ENCODE data around the gene ZFHX2.

The ZFHX2 gene

DNA sequence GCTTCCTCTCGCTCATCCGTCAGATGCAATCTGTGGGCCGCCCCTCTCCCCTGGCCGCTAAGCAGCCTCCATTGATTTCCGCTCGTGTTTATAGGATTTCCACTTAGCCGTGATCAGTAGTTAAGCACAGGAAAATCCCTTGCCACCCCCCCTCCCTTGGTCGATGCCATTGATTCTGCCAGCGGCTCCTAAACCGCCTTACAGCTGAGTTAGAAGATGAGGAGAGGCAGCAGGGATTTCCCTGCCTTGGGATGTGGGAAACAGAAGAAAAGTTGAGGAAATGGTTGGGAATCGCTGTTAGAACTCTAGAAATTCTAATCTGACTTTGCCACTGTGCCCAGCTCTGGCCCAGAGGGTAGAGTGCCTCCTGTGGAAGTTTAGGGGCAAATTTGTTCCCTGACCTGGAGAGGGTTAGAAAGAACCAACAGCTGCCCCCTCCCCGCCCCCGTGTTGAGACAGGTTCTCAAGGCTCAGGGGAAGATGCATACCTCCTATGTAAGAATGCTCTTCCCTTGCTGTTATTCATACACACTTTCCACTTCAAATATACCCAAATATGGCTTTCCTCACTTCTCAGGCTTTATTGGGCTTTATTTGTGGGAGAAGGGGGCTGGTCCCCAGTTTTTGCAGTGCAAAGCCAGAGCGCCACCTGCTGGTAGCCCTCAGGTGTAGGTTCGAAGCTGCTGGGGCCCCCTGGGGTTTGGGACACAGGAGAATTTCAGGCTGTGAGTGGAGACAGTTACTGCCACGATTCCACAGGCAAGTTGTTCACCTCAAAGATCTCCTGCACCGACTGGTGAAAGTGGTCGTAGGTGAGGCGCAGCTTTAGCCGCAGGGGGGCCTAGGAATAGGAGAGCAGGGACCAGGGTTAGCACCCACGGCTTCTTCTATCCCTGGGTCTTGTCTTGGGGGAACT, 7.7 kb upstream of the ZFHX2 start:
- peak; percentile 77 to 79 for DNase-seq

GRCh38 chr14:23558346-23559009, 6.9 kb upstream of the ZFHX2 start:
- no peak for DNase-seq

DNA sequence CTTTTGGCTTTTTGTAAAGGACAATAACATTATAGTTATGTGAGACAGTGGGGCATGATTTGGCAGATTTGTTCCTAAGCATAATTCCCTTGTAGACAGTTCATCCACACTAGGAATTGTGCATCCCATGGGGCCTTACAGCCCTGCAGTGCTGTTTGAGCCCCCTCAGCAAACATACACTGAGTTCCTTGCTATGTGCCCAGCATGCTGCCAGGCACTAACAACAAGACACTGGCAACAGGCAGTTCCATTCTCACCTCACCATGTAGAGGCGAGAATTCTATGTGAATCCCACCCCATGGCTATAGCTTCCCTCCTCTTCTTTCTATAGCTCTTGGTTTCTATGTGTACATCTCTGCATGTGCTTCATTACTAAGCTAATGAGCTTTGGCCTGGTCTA, 6.4 kb upstream of the ZFHX2 start:
- DNase-seq: no peak

DNA sequence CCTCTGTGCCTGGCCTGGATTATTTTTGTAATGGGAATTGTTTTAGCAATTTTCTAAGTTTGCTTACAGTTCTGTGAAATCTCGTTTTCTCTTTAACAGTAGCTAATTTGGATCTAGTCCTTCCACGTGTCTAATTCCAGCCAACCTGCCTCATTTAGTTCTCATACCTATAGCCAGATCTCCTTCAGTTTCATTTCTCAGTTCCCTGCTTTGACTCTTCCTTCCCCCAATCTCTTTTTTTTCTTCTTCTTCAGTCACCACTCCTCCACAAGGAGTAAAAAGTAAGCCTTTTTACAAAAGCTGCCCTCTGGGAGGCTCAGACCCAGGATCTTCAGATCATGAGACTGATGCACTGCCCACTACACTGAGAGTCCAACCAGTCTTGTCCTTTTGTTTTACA, 6.0 kb upstream of the ZFHX2 start:
- DNase-seq: no peak

DNA sequence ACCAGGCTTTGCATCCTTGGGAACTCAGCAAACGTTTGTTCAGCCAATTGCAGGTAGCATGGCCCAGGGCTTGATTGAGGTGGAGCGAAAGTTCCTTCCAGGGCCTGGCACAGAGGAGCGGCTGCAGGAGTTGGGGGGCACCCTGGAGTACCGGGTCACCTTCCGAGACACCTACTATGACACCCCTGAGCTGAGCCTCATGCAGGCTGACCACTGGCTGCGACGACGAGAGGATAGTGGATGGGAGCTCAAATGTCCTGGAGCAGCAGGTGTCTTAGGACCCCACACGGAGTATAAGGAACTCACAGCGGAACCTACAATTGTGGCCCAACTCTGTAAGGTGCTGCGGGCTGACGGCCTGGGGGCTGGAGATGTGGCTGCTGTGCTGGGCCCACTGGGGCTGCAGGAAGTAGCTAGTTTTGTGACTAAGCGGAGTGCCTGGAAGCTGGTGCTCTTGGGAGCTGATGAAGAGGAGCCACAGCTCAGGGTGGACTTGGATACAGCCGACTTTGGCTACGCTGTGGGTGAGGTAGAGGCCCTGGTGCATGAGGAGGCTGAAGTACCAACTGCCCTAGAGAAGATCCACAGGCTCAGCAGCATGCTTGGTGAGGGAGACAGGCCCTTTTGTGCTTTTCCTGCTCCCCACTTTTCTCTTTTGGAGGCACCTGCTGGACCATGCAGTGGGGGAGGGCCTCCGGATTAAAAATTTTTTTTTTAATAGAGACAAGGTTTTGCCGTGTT, 5.3 kb upstream of the ZFHX2 start:
- DNase-seq: no peak

DNA sequence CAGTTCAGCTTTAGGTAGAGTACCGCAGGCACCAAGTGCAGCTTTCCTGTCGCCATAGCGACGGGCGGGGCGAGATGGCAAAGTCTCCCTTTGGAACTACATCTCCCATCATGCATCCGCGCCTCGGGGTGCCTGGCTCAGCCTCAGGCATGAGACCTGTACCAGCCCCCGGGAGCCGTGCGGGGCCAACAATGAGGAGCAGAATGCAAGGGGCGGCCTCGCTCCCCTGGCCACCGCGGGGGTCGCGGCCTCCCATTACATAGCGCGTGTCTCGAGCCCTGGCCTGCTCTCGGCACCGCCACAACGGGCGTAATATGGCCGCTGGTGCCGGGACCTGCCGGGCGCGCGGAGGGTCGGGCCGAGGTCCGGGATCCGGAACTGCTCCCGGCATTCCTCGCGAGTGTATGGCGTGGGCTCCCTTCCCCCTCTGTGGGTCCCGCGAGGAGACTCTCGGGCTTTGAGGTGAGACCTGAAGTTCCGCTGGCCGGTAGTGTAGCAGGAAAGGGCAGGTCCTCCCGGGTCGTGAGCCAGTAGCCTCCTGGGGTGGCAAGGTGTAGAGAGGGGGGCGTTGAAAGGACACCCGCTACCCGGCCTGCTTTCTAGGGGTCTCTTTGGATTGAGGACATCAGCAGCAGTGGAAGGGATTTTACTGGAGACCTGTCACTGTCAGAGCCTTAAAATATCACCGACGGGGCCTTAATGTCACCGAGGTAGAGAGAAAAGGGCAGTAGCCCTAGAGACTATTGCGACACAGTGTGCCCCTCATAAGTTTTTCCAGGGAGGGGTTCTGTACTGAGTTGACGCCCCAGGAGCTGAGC, 4.5 kb upstream of the ZFHX2 start, which contains the start of gene THTPA:
THTPA (plus strand) TSS at position 390 of the 818 bp plus-strand sequence. CDS start 487 bp downstream, outside the sequence.
- DNase-seq: peak; percentile 94 to 95

DNA sequence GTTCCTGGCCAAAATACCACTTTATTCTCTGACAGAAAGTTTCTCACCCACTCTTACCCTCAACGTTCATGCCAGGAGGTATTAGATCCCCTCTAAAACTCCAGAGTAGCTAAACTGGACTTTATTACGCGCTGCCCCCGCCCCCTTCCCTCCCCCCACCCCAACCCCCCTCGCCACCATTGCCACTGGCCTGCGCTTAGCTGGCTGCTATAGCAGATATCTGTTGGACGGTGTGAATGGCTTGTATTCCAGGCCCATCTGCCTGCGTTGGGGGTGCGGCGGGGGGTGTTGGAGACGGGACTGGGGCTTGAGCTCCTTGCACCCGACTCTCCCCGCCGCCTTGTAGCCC, 3.9 kb upstream of the ZFHX2 start:
- no peak for DNase-seq

- peak in 1 of 2 experiments; percentile 21 for DNase-seq
These were observed 726 bp downstream of the ZFHX2 start for GRCh38 chr14:23550812-23551265.

DNA sequence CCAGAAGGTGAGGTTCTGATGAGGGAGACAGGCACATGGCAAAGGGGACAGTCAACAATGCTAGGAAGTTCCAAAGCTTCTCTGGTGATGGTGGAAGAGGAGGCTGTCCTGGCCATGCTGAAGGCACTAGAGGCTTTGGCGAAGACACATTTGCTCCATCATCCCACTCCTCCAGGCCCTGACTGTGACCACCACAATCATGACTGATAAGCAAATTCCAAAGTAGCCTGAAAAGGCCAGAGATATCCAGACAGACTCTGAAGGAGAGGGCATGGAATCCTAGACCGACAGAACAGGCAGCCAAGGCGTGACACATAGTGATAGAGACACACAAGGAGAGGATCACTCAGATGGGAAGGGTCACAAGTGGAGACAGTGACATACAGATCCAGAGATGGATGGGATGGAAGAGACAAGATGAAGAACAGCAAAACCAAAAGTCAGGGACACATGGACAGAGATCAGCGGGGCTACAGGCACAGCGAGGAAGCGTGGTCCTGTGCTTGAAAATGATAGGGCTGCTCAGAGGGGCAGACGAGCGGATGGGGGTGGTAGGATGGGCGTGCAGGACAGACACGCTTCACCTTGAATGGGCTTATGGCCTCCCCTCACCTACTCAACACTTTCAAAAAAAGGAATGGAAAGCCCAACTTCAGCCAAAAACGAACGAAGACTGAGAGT, 1.3 kb downstream of the ZFHX2 start:
- DNase-seq: no peak

GRCh38 chr14:23548351-23549318, 2.9 kb downstream of the ZFHX2 start:
- DNase-seq: no peak

DNA sequence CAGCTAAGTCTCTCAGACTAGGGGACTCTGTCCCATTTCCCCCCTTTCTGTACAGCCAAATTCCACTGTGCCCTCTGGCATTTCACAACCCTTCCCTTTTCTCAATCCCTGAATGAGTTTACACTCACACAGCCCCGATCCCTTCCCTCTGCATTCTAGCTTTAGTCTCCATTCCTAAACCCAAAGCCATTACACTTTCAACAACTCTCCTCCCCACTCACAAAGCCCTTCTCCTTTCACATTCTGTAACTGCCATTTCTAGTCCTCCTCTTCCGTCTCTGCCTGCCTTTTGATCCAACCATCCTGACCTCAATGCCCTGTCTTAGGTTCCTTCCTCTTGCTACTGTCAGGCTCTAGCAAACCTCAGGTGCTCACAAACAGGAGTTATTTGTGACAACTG, 3.6 kb downstream of the ZFHX2 start:
- DNase-seq: no peak

GRCh38 chr14:23546450-23547035, 5.0 kb downstream of the ZFHX2 start:
- DNase-seq: no peak

DNA sequence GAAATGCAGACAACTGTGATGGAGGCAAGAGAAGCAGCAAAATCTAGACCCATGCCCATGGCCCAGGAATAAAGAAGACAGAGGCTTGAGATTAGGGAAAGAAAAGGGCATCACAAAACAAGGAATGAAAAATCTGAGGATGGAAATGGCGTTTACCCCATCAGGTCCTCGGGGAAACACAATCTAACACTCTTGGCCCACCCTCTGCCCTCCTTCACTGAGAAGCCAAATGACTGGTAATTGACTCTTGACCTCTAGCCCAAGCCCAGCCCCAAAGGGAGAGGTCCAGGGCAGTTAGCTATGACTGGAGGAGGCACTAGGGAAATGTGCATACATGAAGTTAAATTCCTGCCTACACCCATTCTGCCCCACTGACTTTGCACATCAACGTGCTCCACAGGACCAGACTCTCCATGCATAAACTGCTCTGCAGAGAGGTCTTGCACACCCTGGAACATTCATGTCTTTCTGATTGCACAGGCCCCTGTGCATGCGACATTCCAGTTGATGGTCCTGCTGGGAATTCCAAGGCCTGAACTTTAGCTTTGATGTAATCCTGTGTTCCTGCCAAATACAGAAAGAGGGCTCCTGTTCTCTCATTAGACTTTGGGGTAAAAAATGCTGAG, 5.7 kb downstream of the ZFHX2 start:
- no peak for DNase-seq

- DNase-seq: no peak
These were observed 6.8 kb downstream of the ZFHX2 start for GRCh38 chr14:23544511-23545447.

- DNase-seq: no peak
These were observed 8.2 kb downstream of the ZFHX2 start for GRCh38 chr14:23543403-23543802.

DNA sequence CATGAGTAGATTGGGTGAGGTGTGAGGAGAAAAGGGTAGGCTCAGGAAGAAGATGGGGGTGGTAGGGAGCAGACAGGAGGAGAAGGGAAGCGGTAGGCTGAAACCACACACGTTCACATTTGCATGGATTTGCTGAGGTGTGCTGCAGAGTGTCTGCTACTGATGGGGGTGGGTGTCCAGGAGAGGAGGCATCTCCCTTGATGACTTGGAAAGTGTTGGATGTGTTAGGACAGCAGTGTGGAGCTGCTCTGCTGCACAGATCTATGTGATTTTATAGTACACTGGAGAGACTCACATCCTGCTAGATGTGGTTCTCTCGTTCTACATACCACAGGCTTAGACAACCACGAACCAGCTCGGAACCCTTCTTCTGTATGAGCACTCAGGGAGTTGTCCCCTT, 9.3 kb downstream of the ZFHX2 start:
- no peak for DNase-seq

DNA sequence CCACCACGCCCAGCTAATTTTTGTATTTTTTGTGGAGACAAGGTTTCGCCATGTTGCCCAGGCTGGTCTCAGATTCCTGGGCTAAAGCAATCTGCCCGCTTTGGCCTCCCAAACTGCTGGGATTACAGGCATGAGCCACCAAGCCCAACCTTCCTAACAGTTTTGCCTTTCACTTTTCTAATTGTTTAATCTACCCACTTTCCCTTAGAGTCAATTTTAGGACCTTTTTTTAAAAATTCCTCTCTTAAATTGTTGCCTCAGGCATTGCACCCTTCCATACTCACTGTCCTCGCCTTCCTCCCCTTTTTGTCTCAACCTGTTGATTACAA, 11.5 kb downstream of the ZFHX2 start:
- no peak for DNase-seq

- peak in 1 of 2 experiments; percentile 23 for DNase-seq
These were observed 12.1 kb downstream of the ZFHX2 start for GRCh38 chr14:23539248-23540140.

All from activated CD4-positive, alpha-beta T cell treated with anti-CD3 and anti-CD28 coated beads, Interleukin-2, amount 50 U/mL, for 48 hours (primary cell).